Tibial nerve (tissue), 4 donors: Measurements from ENCODE around the gene USP48.

Experiments used
- EP300 ChIP-seq, 2 donors: sonication (generic); formaldehyde crosslinking; IDR thresholded peaks; one replicate each; pipeline ENCODE4 v1.6.1; 2017; ENCODE audit warnings: antibody characterized with exemption in 2 of 2, mild to moderate bottlenecking in 1 of 2
- TF ChIP-seq, protein P1 (sequence below), 5 experiments: fragments of 200-600 bp in 3 of 5; fragments of 450-650 bp in 2 of 5; sonication (generic) in 3 of 5; IDR thresholded peaks; one replicate each; pipeline ENCODE4 v1.5.1; 2016 to 2019; ENCODE audit warnings: antibody characterized with exemption in 5 of 5, mild to moderate bottlenecking in 3 of 5, moderate library complexity in 2 of 5

DNA sequence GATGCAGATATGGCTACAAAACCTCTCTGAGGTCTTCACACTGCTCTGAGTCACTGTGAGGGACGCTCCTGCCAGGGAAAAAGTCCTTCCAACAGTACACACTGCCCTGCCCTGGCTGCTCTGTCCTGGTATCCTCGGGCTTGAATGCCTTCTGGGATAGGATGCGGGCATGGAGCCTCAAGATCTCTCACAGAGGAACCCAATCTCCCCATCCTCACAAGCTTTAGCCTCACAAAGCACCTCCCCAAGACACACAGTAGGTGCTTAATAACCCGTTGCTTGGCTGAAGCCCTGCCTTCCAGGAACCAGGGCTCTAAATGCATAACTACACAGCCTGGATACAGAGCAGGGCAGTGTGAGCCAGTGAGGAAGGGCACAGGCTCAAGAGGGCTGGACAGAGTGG lies 123.0 kb downstream of the USP48 start:
- TF ChIP-seq, protein P1, sequence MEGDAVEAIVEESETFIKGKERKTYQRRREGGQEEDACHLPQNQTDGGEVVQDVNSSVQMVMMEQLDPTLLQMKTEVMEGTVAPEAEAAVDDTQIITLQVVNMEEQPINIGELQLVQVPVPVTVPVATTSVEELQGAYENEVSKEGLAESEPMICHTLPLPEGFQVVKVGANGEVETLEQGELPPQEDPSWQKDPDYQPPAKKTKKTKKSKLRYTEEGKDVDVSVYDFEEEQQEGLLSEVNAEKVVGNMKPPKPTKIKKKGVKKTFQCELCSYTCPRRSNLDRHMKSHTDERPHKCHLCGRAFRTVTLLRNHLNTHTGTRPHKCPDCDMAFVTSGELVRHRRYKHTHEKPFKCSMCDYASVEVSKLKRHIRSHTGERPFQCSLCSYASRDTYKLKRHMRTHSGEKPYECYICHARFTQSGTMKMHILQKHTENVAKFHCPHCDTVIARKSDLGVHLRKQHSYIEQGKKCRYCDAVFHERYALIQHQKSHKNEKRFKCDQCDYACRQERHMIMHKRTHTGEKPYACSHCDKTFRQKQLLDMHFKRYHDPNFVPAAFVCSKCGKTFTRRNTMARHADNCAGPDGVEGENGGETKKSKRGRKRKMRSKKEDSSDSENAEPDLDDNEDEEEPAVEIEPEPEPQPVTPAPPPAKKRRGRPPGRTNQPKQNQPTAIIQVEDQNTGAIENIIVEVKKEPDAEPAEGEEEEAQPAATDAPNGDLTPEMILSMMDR (IDR thresholded peaks at IDR 0.05), result no peak
- no peak for TF ChIP-seq EP300 (IDR thresholded peaks at IDR 0.05)
